Bronchial epithelial cell (primary cell): ENCODE results near the gene STYX. TPM values are rescaled to one million over a fixed set of nuclear protein-coding genes. Genes with fewer than 3 reads are reported as not detected.

Source experiments
- DNase-seq: peaks from one replicate; pipeline ENCODE4 v3.0.0-alpha.2; 2010; ENCODE audit warnings: low read depth
- FAIRE-seq: peaks from 2 replicates; lab custom pipeline; 2011; peaks lifted over from hg19 to GRCh38; lab: Jason Lieb, UNC
- H3K27me3 ChIP-seq: 2 replicates; pipeline ENCODE4 v1.5.1; 2011; ENCODE audit warnings: low read length; ENCODE audit not compliant: control insufficient read depth, insufficient read depth
- H3K36me3 ChIP-seq: 2 replicates; pipeline ENCODE4 v1.5.1; 2011; ENCODE audit warnings: low read length; ENCODE audit not compliant: control insufficient read depth, insufficient read depth
- H3K4me3 ChIP-seq: 2 replicates; pipeline ENCODE4 v1.5.1; 2011; ENCODE audit warnings: mild to moderate bottlenecking, low read depth, low read length, control low read depth
- CTCF ChIP-seq: IDR thresholded peaks from 2 replicates; pipeline ENCODE4 v1.5.1; 2011; ENCODE audit warnings: mild to moderate bottlenecking, moderate library complexity, low read length, control low read depth, inconsistent platforms; ENCODE audit not compliant: insufficient read depth, severe bottlenecking
- total RNA-seq: library from RNA; depleted of rRNA; stranded (reverse); fragments of >200 nt; gene quantifications from 2 replicates; pipeline ENCODE4 v1.2.1, GENCODE V29; 2014

STYX gene
- total RNA-seq: 12.6 and 14.3 TPM in 2 replicates

- FAIRE-seq (no peak), DNase-seq (peak; percentile 95)
- Histone ChIP-seq H3K4me3 (peak within 1 kb of the TSS; percentile 100), H3K36me3 (no peaks in the 10 kb centered on the region), H3K27me3 (no peaks in the 10 kb centered on the region)
- TF ChIP-seq CTCF: peak; percentile 8
Measured at GRCh38 chr14:52729925-52730708, at the start of gene STYX. Gene STYX (plus strand): TSS chr14:52730166. CDS start chr14:52730475, 309 bp downstream.

GRCh38 chr14:52683985-52684520 is 45.9 kb upstream of the STYX start:
- DNase-seq (no peak), FAIRE-seq (no peak)
- peaks cover 4% of the 10 kb centered on the region for H3K36me3 ChIP-seq

GRCh38 chr14:52686176-52686575 is 43.8 kb upstream of the STYX start:
- DNase-seq: no peak
- no peak for TF ChIP-seq CTCF
- Histone ChIP-seq H3K36me3 (peaks cover 3% of the 10 kb centered on the region), H3K27me3 (no peaks in the 10 kb centered on the region), H3K4me3 (no peak overlapping the region)
- FAIRE-seq: no peak

More at GRCh38 chr14:52683985-52684520, 45.9 kb upstream of the STYX start:
- TF ChIP-seq CTCF: no peak
- no peak overlapping the region for H3K4me3 ChIP-seq
- H3K27me3 ChIP-seq: no peaks in the 10 kb centered on the region

GRCh38 chr14:52690983-52691760 is 38.8 kb upstream of the STYX start:
- DNase-seq (no peak), FAIRE-seq (no peak)
- H3K36me3 ChIP-seq: peaks cover 2% of the 10 kb centered on the region
- no peak overlapping the region for H3K4me3 ChIP-seq
- TF ChIP-seq CTCF: no peak
- no peaks in the 10 kb centered on the region for H3K27me3 ChIP-seq

- FAIRE-seq (no peak), DNase-seq (no peak)
- no peak for TF ChIP-seq CTCF
- H3K4me3 ChIP-seq: no peak overlapping the region
- peaks cover 2% of the 10 kb centered on the region for H3K36me3 ChIP-seq
- H3K27me3 ChIP-seq: no peaks in the 10 kb centered on the region
Measured at GRCh38 chr14:52692248-52692962, 37.6 kb upstream of the STYX start.
